ENCODE data around the gene CDK5RAP3. TPM values are rescaled to one million over a fixed set of nuclear protein-coding genes. Genes with fewer than 3 reads are reported as not detected.
"Not testable (repeated sequence)": the region's sequence is repeated elsewhere in the genome, so short reads cannot be mapped to it uniquely, and the experiment has no call there.

Gene CDK5RAP3
- total RNA-seq, 1 donor from 2014 or later = 301 TPM

- DNase-seq (ENCODE audit: low read depth, low spot score) = no peak
- Mint-ChIP-seq H3K36me3 (ENCODE audit: low read depth) (no peaks in the 10 kb centered on the region), H3K4me1 (peaks cover 75% of the 10 kb centered on the region), H3K27ac (ENCODE audit: unreplicated experiment) (peak overlapping the region; percentile 73), H3K9me3 (no peaks in the 10 kb centered on the region), H3K4me3 (peak overlapping the region; percentile 32), H3K27me3 (ENCODE audit: low read depth) (no peaks in the 10 kb centered on the region)
- TF ChIP-seq CTCF (conservative IDR thresholded peaks at IDR 0.05) = no peak
Observed at GRCh38 chr17:48016112-48016511, 45.2 kb downstream of the CDK5RAP3 start.

- Mint-ChIP-seq H3K4me1 (peaks cover 73% of the 10 kb centered on the region), H3K27ac (ENCODE audit: unreplicated experiment) (peak overlapping the region; percentile 79), H3K4me3 (peak overlapping the region; percentile 74)
- DNase-seq (ENCODE audit: low read depth, low spot score); H3K27me3 Mint-ChIP-seq (ENCODE audit: low read depth); H3K36me3 Mint-ChIP-seq (ENCODE audit: low read depth); H3K9me3 Mint-ChIP-seq: not testable (repeated sequence)
Observed at GRCh38 chr17:48017817-48018158, 46.9 kb downstream of the CDK5RAP3 start.

GRCh38 chr17:48021934-48022333 lies 51.0 kb downstream of the CDK5RAP3 start:
- TF ChIP-seq CTCF (conservative IDR thresholded peaks at IDR 0.05) = no peak
- Mint-ChIP-seq H3K27me3 (ENCODE audit: low read depth) (peaks cover 7% of the 10 kb centered on the region), H3K9me3 (no peaks in the 10 kb centered on the region), H3K36me3 (ENCODE audit: low read depth) (no peaks in the 10 kb centered on the region), H3K4me3 (peak overlapping the region; percentile 20), H3K4me1 (peaks cover 72% of the 10 kb centered on the region), H3K27ac (ENCODE audit: unreplicated experiment) (no peak overlapping the region)
- no peak for DNase-seq (ENCODE audit: low read depth, low spot score)

GRCh38 chr17:48022901-48023300 lies 52.0 kb downstream of the CDK5RAP3 start:
- H3K9me3 Mint-ChIP-seq = no peaks in the 10 kb centered on the region
- peak overlapping the region; percentile 90 for H3K4me3 Mint-ChIP-seq
- peaks cover 7% of the 10 kb centered on the region for H3K27me3 Mint-ChIP-seq (ENCODE audit: low read depth)
- H3K4me1 Mint-ChIP-seq = peaks cover 65% of the 10 kb centered on the region
- no peaks in the 10 kb centered on the region for H3K36me3 Mint-ChIP-seq (ENCODE audit: low read depth)
- no peak for DNase-seq (ENCODE audit: low read depth, low spot score)
- no peak for TF ChIP-seq CTCF (conservative IDR thresholded peaks at IDR 0.05)
- H3K27ac Mint-ChIP-seq (ENCODE audit: unreplicated experiment) = no peak overlapping the region

- peak; percentile 26 for TF ChIP-seq CTCF (conservative IDR thresholded peaks at IDR 0.05)
- peaks cover 59% of the 10 kb centered on the region for H3K4me1 Mint-ChIP-seq
- H3K36me3 Mint-ChIP-seq (ENCODE audit: low read depth) = no peaks in the 10 kb centered on the region
- H3K9me3 Mint-ChIP-seq = no peaks in the 10 kb centered on the region
- peak overlapping the region; percentile 90 for H3K4me3 Mint-ChIP-seq
- peak; percentile 79 for DNase-seq (ENCODE audit: low read depth, low spot score)
- peak overlapping the region; percentile 93 for H3K27ac Mint-ChIP-seq (ENCODE audit: unreplicated experiment)
- H3K27me3 Mint-ChIP-seq (ENCODE audit: low read depth) = peaks cover 7% of the 10 kb centered on the region
Observed at GRCh38 chr17:48023400-48024148, 52.7 kb downstream of the CDK5RAP3 start.

All from neural crest cell (in vitro differentiated cells).